ENCODE results near the gene C2CD3.
"Not testable (repeated sequence)": the region's sequence is repeated elsewhere in the genome, so short reads cannot be mapped to it uniquely, and the experiment has no call there.

Gene C2CD3

GRCh38 chr11:74112877-74113276 is 57.9 kb downstream of the C2CD3 start:
- no peak for DNase-seq (ENCODE audit: low read depth in 2 of 2)

GRCh38 chr11:74106124-74106523 is 64.7 kb downstream of the C2CD3 start:
- no peak for DNase-seq (ENCODE audit: low read depth in 2 of 2)

GRCh38 chr11:74102321-74102720 is 68.5 kb downstream of the C2CD3 start:
- DNase-seq (ENCODE audit: low read depth in 2 of 2) = no peak

- no peak for DNase-seq (ENCODE audit: low read depth in 2 of 2)
These were observed 70.1 kb downstream of the C2CD3 start for GRCh38 chr11:74100735-74101134.

- DNase-seq (ENCODE audit: low read depth in 2 of 2) = no peak
These were observed 70.6 kb downstream of the C2CD3 start for GRCh38 chr11:74100231-74100630.

- DNase-seq (ENCODE audit: low read depth in 2 of 2) = no peak
These were observed 73.0 kb downstream of the C2CD3 start for GRCh38 chr11:74097686-74098237.

GRCh38 chr11:74094393-74094792 is 76.4 kb downstream of the C2CD3 start:
- DNase-seq (ENCODE audit: low read depth in 2 of 2) = no peak

- no peak for DNase-seq (ENCODE audit: low read depth in 2 of 2)
These were observed 78.4 kb downstream of the C2CD3 start for GRCh38 chr11:74092425-74092824.

- no peak for DNase-seq (ENCODE audit: low read depth in 2 of 2)
These were observed 79.3 kb downstream of the C2CD3 start for GRCh38 chr11:74091549-74091948.

GRCh38 chr11:74090701-74091100 is 80.1 kb downstream of the C2CD3 start:
- DNase-seq (ENCODE audit: low read depth in 2 of 2) = no peak

- DNase-seq (ENCODE audit: low read depth in 2 of 2) = no peak
These were observed 84.4 kb downstream of the C2CD3 start for GRCh38 chr11:74086242-74086884.

GRCh38 chr11:74085542-74085892 is 85.3 kb downstream of the C2CD3 start:
- no peak for DNase-seq (ENCODE audit: low read depth in 2 of 2)

GRCh38 chr11:74084796-74085541 is 85.8 kb downstream of the C2CD3 start:
- no peak for DNase-seq (ENCODE audit: low read depth in 2 of 2)

- DNase-seq (ENCODE audit: low read depth in 2 of 2) = not testable (repeated sequence)
These were observed 86.9 kb downstream of the C2CD3 start for GRCh38 chr11:74083927-74084326.

GRCh38 chr11:74081428-74081827 is 89.4 kb downstream of the C2CD3 start:
- no peak for DNase-seq (ENCODE audit: low read depth in 2 of 2)

- DNase-seq (ENCODE audit: low read depth in 2 of 2) = no peak
These were observed 93.6 kb downstream of the C2CD3 start for GRCh38 chr11:74077193-74077592.

GRCh38 chr11:74072721-74073120 is 98.1 kb downstream of the C2CD3 start:
- DNase-seq (ENCODE audit: low read depth in 2 of 2) = no peak

GRCh38 chr11:74072286-74072685 is 98.5 kb downstream of the C2CD3 start:
- no peak for DNase-seq (ENCODE audit: low read depth in 2 of 2)

GRCh38 chr11:74070723-74071492 is 99.9 kb downstream of the C2CD3 start:
- DNase-seq (ENCODE audit: low read depth in 2 of 2) = no peak

GRCh38 chr11:74069146-74070046 is 101.4 kb downstream of the C2CD3 start:
- no peak for DNase-seq (ENCODE audit: low read depth in 2 of 2)

- DNase-seq (ENCODE audit: low read depth in 2 of 2) = not testable (repeated sequence)
These were observed 104.1 kb downstream of the C2CD3 start for GRCh38 chr11:74066663-74067062.
